Pons (tissue), 1 donor: ENCODE data around the gene SIGLEC5.
"Not testable (repeated sequence)": the region's sequence is repeated elsewhere in the genome, so short reads cannot be mapped to it uniquely, and the experiment has no call there.

Experiments used
- DNase-seq: peaks from one replicate; pipeline ENCODE4 v3.0.0-alpha.2; 2016; ENCODE audit warnings: low spot score

Gene SIGLEC5, protein sequence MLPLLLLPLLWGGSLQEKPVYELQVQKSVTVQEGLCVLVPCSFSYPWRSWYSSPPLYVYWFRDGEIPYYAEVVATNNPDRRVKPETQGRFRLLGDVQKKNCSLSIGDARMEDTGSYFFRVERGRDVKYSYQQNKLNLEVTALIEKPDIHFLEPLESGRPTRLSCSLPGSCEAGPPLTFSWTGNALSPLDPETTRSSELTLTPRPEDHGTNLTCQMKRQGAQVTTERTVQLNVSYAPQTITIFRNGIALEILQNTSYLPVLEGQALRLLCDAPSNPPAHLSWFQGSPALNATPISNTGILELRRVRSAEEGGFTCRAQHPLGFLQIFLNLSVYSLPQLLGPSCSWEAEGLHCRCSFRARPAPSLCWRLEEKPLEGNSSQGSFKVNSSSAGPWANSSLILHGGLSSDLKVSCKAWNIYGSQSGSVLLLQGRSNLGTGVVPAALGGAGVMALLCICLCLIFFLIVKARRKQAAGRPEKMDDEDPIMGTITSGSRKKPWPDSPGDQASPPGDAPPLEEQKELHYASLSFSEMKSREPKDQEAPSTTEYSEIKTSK

DNA sequence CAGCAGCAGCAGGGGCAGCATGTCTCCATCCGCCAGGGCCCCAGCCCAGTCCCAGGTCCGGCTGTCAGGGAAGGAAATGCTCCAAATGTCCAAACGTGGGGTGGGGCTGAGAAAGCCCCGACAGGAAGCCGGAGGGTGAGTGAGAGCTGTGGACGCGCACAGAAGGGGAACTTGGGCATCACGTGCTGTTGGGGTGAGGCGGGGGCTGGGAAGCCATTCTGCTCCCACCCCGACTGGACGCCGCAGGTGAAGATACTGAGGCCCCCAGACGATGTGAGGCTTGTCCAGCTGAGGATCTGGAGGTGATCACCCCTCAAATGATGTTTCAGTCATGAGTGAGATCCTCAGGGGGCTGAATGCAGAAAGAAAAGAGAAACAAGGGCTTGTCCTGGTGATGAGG, at the start of gene SIGLEC5:
TSS of gene SIGLEC5 (minus strand) at position 87 of the 400 bp plus-strand sequence. CDS start at position 21, 66 bp downstream.
- DNase-seq = not testable (repeated sequence)

DNA sequence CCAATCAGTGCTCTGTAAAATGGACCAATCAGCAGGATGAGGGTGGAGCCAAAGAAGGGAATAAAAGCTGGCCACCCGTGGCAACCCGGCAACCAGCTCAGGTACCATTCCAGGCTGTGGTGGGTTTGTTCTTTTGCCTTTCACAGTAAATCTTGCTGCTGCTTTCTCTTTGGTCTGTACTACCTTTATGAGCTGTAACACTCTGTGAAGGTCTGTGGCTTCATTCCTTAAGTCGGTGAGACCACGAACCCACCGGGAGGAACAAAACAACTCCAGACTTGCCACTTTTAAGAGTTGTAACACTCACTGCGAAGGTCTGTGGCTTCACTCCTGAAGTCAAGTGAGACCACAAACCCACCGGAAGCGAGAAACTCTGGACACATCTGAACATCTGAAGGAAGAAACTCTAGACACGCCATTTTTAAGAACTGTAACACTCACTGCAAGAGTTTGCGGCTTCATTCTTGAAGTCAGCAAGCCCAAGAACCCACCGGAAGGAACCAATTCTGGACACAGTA, 46.4 kb upstream of the SIGLEC5 start:
- DNase-seq = no peak

DNA sequence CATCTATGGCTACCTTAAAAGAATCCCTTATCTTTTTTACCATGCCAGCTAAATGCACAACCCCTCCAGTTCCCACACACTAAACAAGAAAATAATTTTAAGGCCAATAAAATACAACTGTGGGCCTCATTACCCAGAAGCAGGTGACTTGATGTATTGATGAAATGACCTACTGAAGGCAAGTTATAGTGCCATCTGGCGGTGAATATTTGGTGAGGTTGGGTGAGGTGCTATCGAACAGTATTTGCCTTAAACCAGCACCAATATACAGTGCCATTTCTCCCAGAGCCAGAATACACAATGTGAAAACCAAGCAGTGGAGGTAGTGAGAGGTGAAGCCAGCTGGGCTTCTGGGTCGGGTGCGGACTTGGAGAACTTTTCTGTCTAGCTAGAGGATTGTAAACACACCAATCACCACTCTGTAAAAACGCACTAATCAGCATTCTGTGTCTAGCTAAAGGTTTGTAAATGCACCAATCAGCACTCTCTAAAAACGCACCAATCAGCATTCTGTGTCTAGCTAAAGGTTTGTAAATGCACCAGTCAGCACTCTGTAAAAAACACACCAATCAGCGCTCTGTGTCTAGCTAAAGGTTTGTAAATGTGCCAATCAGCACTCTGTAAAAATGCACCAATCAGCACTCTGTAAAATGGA, 45.8 kb upstream of the SIGLEC5 start:
- DNase-seq = not testable (repeated sequence)

DNA sequence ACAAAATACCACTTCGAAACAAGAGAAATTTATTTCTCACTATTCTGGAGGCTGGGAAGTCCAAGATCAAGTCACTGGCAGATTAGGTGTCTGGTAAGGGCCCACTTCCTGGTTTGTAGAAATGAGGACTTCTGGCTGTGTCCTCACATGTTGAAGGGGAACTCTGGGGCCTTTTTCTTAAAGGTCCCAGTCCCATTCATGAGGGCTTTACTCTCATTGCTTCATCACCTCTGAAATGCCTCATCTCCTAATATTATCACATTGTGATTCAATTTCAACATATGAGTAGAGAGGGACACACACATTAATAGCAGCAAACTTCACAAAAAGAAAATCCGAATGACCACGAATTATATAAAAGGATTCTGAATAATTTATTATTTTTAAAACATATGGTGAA, 38.0 kb upstream of the SIGLEC5 start:
- DNase-seq = no peak

DNA sequence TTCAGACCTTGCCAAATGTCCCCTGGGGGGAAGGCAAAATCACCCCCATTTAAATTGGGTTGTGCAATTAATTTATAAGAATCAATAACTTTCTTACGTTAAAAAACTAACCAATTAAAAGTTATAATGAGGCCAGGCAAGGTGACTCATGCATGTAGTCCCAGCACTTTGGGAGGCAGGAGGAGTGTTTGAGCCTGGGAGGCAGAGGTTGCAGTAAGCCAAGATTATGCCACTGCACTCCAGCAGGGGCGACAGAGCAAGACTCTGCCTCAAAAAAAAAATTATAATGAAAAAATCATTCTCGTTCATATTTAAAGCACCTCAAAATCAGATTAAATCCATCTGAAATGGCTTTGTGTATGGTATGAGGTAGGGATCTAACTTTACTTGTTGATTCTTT, 34.8 kb upstream of the SIGLEC5 start:
- DNase-seq = no peak

DNA sequence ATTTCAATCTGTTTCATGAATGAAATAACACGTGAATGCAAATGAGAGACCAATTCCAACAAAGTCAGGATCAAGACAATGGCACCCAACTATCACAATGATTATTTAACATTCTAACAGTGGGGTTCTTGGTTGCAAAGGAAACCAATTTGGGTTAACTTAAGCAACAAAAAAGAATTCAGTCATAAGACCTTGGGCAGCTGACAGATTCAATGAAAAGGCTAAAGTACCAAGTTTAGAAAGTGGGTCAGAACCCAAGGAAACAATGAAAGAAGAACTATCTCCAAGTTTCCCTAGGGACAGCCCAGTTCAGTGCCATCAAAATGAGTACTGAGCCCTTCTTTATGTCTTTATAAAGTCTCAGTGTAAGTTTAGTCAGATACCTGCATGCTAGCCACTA, 33.9 kb upstream of the SIGLEC5 start:
- DNase-seq = peak; percentile 51

DNA sequence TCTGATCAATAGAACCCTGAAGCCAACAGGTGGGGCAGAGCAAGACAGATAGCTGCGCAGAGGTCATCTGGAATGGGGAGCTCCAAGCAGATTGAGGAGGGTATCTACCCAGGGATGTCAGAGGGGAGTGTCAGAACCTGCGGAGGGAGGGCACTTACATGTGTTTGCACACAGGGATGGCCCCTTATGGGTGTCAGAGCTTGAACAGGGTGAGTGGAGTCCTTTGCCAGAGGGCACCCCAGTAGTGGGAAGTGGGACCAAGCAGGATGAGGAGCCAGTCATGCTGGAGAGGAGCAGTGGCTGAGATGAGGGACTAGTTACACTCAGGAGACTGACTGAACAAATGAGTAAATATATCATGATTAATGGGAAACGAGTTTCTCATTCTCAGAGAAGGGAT, 33.4 kb upstream of the SIGLEC5 start:
- no peak for DNase-seq

DNA sequence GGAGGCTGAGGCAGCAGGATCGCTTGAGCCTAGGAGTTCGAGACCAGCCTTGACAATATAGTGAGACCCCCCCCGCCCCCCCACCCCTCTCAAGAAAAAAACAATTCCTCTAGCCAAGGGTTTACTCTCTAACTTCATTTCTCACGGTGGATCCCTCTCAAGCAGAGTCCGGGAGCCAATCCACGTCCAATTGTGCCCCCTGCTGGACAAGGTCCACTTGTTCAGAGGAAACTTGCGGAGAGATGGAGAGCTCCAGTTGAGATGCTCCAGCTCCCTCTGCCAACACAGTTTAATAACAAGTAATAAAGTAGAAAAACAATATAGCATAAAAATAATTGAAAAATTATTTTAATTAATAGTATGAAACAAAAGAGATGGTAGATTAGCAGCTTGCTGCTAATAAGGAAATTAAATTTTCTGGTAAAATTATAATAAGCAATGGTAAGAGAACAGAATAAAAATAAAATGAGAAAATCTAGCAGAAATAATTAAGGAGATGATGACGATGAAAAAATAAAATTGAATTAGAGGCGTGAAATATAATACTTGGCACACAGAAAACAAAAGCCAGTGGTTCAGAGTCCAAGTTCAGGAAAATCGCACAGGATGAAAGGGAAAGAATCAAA, 30.9 kb upstream of the SIGLEC5 start:
- peak; percentile 88 for DNase-seq

DNA sequence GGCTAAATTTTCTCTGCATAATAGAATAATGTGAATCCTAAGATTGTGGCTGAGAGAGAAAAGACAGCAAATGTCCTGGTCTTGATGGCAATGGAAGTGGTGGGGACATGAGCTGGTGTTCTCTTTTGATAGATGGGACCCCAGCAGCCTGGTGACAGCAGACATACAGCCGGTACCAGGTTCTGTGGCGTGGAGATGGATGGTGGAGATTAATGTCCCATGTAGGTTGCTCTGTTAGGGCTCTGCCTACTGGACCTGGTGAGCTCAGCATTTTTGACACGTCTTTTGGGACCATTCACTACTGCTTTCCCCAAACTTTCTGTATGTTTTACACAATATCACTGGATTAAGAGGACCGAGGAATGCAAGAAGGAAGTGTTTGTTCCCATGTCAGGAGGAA, 24.6 kb upstream of the SIGLEC5 start:
- no peak for DNase-seq

DNA sequence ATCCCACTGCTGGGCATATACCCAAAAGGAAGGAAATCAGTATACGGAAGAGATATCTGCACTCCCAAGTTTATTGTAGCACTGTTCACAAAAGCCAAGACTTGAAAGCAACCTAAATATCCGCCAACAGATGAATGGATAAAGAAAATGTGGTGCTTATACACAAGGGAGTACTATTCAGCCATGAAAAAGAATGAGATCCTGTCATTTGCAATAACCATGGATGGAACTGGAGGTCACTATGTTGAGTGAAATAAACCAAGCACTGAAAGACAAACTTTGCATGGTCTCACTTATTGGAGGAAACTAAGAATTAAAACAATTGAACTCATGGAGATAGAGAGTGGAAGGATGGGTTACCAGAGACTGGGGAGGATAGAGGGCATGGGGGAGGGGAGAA, 23.0 kb upstream of the SIGLEC5 start:
- no peak for DNase-seq

DNA sequence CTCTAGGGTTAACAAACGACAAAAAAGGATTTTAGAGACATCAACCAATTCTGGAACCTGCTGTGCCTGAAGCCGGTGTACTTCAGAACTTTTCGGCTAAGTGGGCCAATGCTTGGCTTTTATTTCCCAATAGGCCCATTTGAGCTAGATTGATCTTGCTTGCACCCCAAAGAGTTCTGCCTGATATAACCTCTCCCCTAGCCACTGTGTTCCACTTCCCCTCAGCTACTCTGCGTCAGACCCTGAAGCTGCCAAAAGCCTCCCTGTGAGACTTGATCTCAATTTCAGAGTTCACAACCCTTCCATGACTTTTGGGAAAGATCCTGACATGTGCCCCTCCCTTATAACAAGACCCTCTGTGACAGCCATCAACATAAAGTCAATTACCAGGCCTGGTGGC, 22.1 kb upstream of the SIGLEC5 start:
- DNase-seq = peak; percentile 8

DNA sequence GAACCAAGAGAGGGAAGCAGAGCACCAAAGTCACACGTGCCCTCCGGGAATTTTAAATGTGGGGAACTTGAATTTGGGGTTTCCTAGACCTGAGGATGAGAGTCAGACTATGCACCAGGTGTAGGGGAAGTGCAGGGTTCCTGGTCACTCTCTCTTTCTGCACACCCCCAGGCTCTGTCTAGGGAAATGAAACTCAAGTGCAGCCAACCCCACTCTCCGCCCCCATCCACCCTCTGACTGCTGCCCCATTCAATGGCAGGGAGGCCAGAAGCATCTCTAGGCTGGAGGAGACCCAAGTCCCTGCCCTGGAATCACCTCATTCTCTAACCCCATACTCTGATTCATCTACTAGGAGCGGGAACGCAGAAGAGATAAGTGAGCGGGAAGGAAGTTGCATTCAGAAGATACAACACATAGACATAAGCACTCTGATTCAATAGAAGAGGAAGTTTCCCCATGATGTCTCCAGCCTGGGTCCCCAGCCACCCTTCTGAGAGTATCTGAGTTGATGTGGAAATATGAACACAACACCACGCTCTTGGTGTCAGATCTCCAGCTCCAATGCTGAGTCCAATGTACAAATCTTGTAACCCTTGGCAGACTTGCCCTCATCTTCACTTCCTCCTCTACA, 21.1 kb upstream of the SIGLEC5 start:
- peak; percentile 66 for DNase-seq

DNA sequence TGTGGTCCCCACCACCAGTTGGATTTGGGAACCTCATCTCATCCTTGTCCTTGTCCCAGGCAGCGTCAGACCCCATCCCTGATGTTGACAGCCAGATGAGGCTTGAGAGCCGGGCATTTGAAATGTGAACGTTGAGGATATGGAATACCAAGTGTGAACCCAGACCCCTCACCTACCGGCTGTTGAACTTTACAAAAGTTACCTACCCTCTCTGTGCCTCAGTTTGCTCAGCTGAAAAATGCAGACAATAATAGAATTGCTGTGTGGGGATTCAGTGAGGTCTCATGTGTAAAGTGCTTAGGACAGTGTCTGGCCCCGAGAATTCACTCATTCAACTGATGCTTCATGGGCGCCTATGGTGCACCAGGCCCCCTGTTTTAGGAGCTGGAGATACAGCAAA, 17.1 kb upstream of the SIGLEC5 start:
- DNase-seq = no peak

DNA sequence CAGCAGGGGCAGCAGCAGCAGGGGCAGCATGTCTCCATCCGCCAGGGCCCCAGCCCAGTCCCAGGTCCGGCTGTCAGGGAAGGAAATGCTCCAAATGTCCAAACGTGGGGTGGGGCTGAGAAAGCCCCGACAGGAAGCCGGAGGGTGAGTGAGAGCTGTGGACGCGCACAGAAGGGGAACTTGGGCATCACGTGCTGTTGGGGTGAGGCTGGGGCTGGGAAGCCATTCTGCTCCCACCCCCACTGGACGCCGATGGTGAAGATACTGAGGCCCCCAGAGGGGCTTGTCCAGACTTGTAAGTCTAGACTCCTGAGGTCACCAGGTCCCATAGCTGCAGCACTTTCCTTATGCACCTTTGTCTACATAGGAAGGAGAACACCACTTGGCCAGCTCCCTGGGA, 16.5 kb upstream of the SIGLEC5 start, which contains the start of gene SIGLEC14:
TSS of gene SIGLEC14 (minus strand) at position 96 of the 400 bp plus-strand sequence. CDS start at position 30, 66 bp downstream.
- not testable (repeated sequence) for DNase-seq

DNA sequence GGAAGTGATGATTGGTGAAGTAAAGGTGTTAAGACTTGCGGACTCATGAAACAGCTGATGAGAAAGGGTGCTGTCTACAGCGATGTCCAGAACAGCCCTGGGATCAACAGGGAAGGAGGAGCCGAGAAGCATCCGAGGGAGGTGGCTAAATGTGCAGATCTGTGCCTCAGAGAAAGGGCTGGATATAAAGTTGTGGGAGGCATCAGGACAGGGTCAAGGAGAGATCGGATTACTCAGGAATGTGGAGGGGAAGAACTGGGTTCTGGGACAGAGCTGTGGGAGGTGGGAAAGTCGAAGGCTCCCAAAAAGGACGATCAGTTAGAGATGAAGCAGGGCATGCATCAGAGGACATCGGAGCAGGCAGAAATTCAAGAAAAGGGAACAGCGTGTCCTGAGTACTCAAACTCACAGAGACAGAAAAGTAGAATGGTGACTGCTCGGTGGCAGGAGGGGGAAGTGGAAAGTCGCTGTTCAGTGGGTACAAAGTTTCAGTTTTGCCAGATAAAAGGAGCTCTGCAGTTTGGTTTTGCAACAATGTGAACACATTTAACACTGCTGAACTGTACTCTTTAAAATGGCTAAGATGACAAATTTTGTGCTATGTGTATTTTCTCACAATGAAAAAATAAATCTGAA, 14.6 kb upstream of the SIGLEC5 start:
- DNase-seq = peak; percentile 51

DNA sequence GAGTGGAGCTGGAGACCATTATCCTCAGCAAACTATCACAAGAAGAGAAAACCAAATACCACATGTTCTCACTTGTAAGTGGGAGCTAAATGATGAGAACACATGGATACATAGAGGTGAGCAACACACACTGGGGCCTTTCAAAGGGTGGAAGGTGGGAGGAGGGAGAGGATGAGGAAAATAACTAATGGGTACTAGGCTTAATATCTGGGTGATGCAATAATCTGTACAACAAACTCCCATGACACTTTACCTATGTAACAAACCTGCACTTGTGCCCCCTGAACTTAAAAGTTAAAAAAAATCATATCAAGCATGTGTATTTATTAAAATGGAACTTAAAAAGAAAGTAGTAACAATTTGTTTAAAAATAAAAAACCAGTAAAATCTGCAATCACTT, 11.4 kb upstream of the SIGLEC5 start:
- no peak for DNase-seq

DNA sequence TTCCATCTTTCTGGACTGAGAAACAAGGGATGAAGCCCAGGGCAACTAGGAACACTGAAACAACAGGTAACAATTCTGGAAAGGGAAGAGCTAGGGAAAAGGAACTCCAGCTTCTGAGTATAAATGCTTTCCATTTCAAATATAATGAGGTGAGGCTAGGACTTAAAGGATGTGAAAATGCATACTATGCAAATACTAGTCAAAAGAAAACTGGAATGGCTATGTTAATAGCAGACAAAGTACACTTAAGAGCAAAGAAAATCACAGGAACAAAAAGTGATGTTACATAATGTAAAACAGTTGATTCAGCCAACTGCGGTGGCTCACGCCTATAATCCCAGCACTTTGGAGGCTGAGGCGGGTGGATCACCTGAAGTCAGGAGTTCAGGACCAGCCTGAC, 10.2 kb upstream of the SIGLEC5 start:
- DNase-seq = no peak

DNA sequence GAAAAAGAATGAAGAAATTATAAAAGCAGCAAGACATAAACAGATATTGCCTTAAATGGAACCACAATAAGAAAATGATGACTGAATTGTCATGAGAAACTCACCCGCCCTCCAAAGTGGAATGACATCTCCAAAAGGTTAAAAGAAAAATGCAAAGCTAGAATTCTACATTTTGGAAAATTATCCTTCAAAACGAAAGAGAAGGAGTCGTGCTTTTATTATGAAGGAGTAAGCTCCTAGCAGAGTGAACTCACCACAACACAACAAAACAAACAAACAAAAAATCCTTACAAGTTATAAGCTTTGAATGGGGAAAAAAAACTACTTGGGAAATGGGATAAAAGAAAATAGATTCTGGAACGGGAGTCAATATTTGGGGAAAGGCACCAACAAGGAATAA, 9.7 kb upstream of the SIGLEC5 start:
- DNase-seq = no peak

DNA sequence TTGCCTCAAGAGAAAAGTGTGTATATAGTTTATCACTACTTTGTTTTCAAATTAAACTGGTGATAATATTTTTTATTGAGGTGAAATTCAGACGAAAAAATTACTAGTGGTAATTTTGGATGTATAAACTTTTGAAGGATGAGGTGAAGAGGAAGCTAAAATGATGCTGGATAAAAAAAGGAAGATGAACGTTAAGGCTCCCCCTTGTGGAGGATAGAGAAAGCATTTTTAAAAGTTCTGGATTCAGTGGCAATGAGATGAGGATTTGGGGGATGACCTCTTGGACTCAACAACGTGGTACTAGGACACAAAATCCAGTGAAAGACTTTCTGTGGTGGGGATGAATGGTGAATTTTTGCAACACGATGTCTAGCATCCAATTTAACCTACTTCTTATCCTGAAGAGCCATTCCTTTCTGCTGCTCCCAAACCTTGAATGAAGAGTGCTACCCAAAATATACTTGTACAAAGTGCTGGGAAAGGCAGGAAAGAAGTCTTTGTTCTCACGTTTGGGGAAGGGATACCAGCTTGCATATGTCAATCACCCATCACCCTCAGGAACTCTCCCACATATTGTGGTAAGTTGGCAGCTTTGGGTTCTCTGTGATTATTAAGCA, 7.3 kb upstream of the SIGLEC5 start:
- no peak for DNase-seq

DNA sequence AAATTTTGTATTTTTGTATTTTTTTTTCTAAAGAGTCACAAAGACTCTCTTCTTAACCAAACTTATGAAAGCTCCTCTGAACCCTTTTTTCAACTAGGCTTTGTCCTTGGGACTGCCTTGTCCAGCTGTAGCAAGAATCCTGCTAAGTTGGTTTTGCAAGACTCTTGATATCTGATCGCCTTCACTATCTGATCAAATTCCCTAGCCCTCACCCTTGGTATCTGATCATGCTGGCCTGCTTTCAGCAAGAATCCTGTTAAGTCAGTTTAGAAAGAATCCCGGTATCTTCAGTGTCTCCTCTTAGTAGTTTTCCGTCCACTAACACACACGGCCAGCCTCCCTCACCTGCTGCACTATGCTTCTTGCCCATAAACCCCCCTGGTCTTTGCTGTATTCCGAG, 1.9 kb upstream of the SIGLEC5 start:
- DNase-seq = no peak
